Measurements from ENCODE around the gene ATMIN. TPM values are rescaled to one million over a fixed set of nuclear protein-coding genes. Genes with fewer than 3 reads are reported as not detected.

The ATMIN gene
- total RNA-seq: 47.1 and 50.1 TPM in 2 replicates
- long read RNA-seq, full-length matches to known transcripts: 3 of 56 reads
- long read RNA-seq, partial matches to known transcripts: 1 of 56 reads
- long read RNA-seq, other reads (novel, unspliced or antisense): 52 of 56 reads

- peak within 1 kb of the TSS; percentile 86 for H3K4me3 Mint-ChIP-seq (ENCODE audit: low read depth)
- peak within 1 kb of the TSS; percentile 90 for H3K27ac Mint-ChIP-seq
- peak; percentile 94 for DNase-seq (ENCODE audit: low spot score, unreplicated experiment)
- no peaks in the 10 kb centered on the region for H3K27me3 Mint-ChIP-seq
- peak; percentile 100 for TF ChIP-seq CTCF (IDR thresholded peaks at IDR 0.05; ENCODE audit: unreplicated experiment)
- H3K36me3 Mint-ChIP-seq (ENCODE audit: insufficient read depth): peaks cover 13% of the 10 kb centered on the region
- peaks cover 19% of the 10 kb centered on the region for H3K4me1 Mint-ChIP-seq (ENCODE audit: low read depth)
- no peaks in the 10 kb centered on the region for H3K9me3 Mint-ChIP-seq (ENCODE audit: low read depth)
These were observed at the start of gene ATMIN for GRCh38 chr16:81035398-81035974. ATMIN (plus strand) TSS chr16:81035842; CDS start chr16:81035871, 29 bp downstream.

- peaks cover 1% of the 10 kb centered on the region for H3K36me3 Mint-ChIP-seq (ENCODE audit: insufficient read depth)
- peaks cover 44% of the 10 kb centered on the region for H3K4me1 Mint-ChIP-seq (ENCODE audit: low read depth)
- no peak overlapping the region for H3K27ac Mint-ChIP-seq
These were observed 49.1 kb upstream of the ATMIN start for GRCh38 chr16:80986557-80986956.

GRCh38 chr16:80988756-80989155 lies 46.9 kb upstream of the ATMIN start:
- no peaks in the 10 kb centered on the region for H3K27me3 Mint-ChIP-seq
- no peaks in the 10 kb centered on the region for H3K9me3 Mint-ChIP-seq (ENCODE audit: low read depth)
- H3K27ac Mint-ChIP-seq: no peak overlapping the region
- peaks cover 55% of the 10 kb centered on the region for H3K4me1 Mint-ChIP-seq (ENCODE audit: low read depth)
- H3K36me3 Mint-ChIP-seq (ENCODE audit: insufficient read depth): peaks cover 4% of the 10 kb centered on the region
- no peak for DNase-seq (ENCODE audit: low spot score, unreplicated experiment)
- TF ChIP-seq CTCF (IDR thresholded peaks at IDR 0.05; ENCODE audit: unreplicated experiment): no peak
- H3K4me3 Mint-ChIP-seq (ENCODE audit: low read depth): no peak overlapping the region

More at GRCh38 chr16:80986557-80986956, 49.1 kb upstream of the ATMIN start:
- DNase-seq (ENCODE audit: low spot score, unreplicated experiment): no peak
- Mint-ChIP-seq H3K4me3 (ENCODE audit: low read depth) (no peak overlapping the region), H3K9me3 (ENCODE audit: low read depth) (no peaks in the 10 kb centered on the region), H3K27me3 (no peaks in the 10 kb centered on the region)
- TF ChIP-seq CTCF (IDR thresholded peaks at IDR 0.05; ENCODE audit: unreplicated experiment): no peak

- no peak overlapping the region for H3K27ac Mint-ChIP-seq
- no peak for TF ChIP-seq CTCF (IDR thresholded peaks at IDR 0.05; ENCODE audit: unreplicated experiment)
- peaks cover 4% of the 10 kb centered on the region for H3K36me3 Mint-ChIP-seq (ENCODE audit: insufficient read depth)
- H3K4me1 Mint-ChIP-seq (ENCODE audit: low read depth): peaks cover 56% of the 10 kb centered on the region
- no peak for DNase-seq (ENCODE audit: low spot score, unreplicated experiment)
- no peaks in the 10 kb centered on the region for H3K27me3 Mint-ChIP-seq
- H3K9me3 Mint-ChIP-seq (ENCODE audit: low read depth): no peaks in the 10 kb centered on the region
- no peak overlapping the region for H3K4me3 Mint-ChIP-seq (ENCODE audit: low read depth)
These were observed 45.8 kb upstream of the ATMIN start for GRCh38 chr16:80989801-80990200.

GRCh38 chr16:80990577-80990976 lies 45.1 kb upstream of the ATMIN start:
- Mint-ChIP-seq H3K9me3 (ENCODE audit: low read depth) (no peaks in the 10 kb centered on the region), H3K27ac (no peak overlapping the region), H3K4me3 (ENCODE audit: low read depth) (no peak overlapping the region), H3K36me3 (ENCODE audit: insufficient read depth) (peaks cover 4% of the 10 kb centered on the region), H3K4me1 (ENCODE audit: low read depth) (peaks cover 54% of the 10 kb centered on the region), H3K27me3 (no peaks in the 10 kb centered on the region)
- DNase-seq (ENCODE audit: low spot score, unreplicated experiment): no peak
- no peak for TF ChIP-seq CTCF (IDR thresholded peaks at IDR 0.05; ENCODE audit: unreplicated experiment)

Measured in progenitor cell of endocrine pancreas (in vitro differentiated cells).